ENCODE results near the gene MEX3D.

Gene MEX3D

DNA sequence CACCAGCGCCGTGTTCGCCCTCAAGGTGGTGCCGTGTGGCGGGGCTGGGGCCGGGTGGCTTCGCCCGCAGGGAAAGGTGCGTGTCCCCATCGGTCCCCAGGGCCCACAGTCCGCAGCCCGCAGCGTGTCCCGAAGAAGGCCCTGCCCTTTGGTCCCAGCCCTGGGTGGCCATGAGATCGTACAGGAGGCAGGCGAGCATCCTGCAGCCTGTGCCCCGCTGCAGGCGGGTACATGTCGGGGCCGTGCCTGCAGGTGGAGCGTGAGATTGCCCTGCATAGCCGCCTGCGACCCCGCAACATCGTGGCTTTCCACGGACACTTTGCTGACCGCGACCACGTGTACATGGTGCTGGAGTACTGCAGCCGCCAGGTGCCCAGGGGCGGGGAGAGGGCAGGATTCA is 42.8 kb downstream of the MEX3D start:
- H3K4me2 ChIP-seq (ENCODE audit: low read depth, low read length, poor library complexity, severe bottlenecking): no peak overlapping the region
- H3K4me3 ChIP-seq (ENCODE audit: low read length, poor library complexity, severe bottlenecking): no peak overlapping the region
- no peaks in the 10 kb centered on the region for H3K9me3 ChIP-seq (ENCODE audit: insufficient read depth, low read depth, low read length)
- H4K20me1 ChIP-seq (ENCODE audit: insufficient read depth, low read length, poor library complexity, severe bottlenecking): no peaks in the 10 kb centered on the region
- TF ChIP-seq EZH2phosphoT487 (IDR thresholded peaks at IDR 0.05; ENCODE audit: borderline replicate concordance): no peak
- TF ChIP-seq, protein P1, sequence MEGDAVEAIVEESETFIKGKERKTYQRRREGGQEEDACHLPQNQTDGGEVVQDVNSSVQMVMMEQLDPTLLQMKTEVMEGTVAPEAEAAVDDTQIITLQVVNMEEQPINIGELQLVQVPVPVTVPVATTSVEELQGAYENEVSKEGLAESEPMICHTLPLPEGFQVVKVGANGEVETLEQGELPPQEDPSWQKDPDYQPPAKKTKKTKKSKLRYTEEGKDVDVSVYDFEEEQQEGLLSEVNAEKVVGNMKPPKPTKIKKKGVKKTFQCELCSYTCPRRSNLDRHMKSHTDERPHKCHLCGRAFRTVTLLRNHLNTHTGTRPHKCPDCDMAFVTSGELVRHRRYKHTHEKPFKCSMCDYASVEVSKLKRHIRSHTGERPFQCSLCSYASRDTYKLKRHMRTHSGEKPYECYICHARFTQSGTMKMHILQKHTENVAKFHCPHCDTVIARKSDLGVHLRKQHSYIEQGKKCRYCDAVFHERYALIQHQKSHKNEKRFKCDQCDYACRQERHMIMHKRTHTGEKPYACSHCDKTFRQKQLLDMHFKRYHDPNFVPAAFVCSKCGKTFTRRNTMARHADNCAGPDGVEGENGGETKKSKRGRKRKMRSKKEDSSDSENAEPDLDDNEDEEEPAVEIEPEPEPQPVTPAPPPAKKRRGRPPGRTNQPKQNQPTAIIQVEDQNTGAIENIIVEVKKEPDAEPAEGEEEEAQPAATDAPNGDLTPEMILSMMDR (conservative IDR thresholded peaks at IDR 0.05; ENCODE audit: low read length): no peak
- no peaks in the 10 kb centered on the region for H3K27me3 ChIP-seq (ENCODE audit: insufficient read depth, low read length, poor library complexity, severe bottlenecking)
- H3F3A ChIP-seq (ENCODE audit: low read depth): no peaks in the 10 kb centered on the region
- H3K4me1 ChIP-seq (ENCODE audit: insufficient read depth, low read length, poor library complexity, severe bottlenecking): no peaks in the 10 kb centered on the region
- no peaks in the 10 kb centered on the region for H3K36me3 ChIP-seq (ENCODE audit: insufficient read depth, low read length)
- no peaks in the 10 kb centered on the region for H3K9me2 ChIP-seq (replicated peaks; ENCODE audit: low read depth, low read length)
- H2AFZ ChIP-seq (ENCODE audit: low read length): no peak overlapping the region
- no peaks in the 10 kb centered on the region for H3K79me2 ChIP-seq (ENCODE audit: insufficient read depth, low read length)
- H3K9ac ChIP-seq (ENCODE audit: low read depth, low read length, poor library complexity, severe bottlenecking): no peak overlapping the region

DNA sequence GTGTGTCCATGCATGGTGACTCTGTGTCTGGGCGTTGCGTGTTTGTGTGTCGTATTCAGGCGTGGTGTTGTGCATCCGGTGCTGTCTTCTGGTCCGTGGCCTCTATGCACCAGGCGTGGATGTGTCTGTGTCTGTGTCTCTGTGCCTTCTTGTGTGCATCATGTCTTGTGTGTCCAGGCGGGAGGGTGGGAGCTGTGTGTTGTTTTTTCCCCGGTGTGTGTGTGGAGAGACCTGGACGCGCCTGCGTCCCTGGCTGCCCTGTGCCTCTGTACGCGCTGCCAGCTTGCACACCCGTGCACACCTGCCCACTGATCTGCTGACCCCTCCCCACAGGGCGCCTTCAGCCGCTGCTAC is 43.2 kb downstream of the MEX3D start:
- no peak overlapping the region for H3K9ac ChIP-seq (ENCODE audit: low read depth, low read length, poor library complexity, severe bottlenecking)
- TF ChIP-seq, protein P1 (conservative IDR thresholded peaks at IDR 0.05; ENCODE audit: low read length): no peak
- TF ChIP-seq EZH2phosphoT487 (IDR thresholded peaks at IDR 0.05; ENCODE audit: borderline replicate concordance): no peak
- no peaks in the 10 kb centered on the region for H3K4me1 ChIP-seq (ENCODE audit: insufficient read depth, low read length, poor library complexity, severe bottlenecking)
- no peaks in the 10 kb centered on the region for H3K79me2 ChIP-seq (ENCODE audit: insufficient read depth, low read length)
- no peak overlapping the region for H3K4me3 ChIP-seq (ENCODE audit: low read length, poor library complexity, severe bottlenecking)
- no peaks in the 10 kb centered on the region for H3K9me2 ChIP-seq (replicated peaks; ENCODE audit: low read depth, low read length)
- H2AFZ ChIP-seq (ENCODE audit: low read length): no peak overlapping the region
- no peaks in the 10 kb centered on the region for H3K9me3 ChIP-seq (ENCODE audit: insufficient read depth, low read depth, low read length)
- H3K36me3 ChIP-seq (ENCODE audit: insufficient read depth, low read length): no peaks in the 10 kb centered on the region
- H3K4me2 ChIP-seq (ENCODE audit: low read depth, low read length, poor library complexity, severe bottlenecking): no peak overlapping the region
- no peaks in the 10 kb centered on the region for H3F3A ChIP-seq (ENCODE audit: low read depth)
- no peaks in the 10 kb centered on the region for H3K27me3 ChIP-seq (ENCODE audit: insufficient read depth, low read length, poor library complexity, severe bottlenecking)
- H4K20me1 ChIP-seq (ENCODE audit: insufficient read depth, low read length, poor library complexity, severe bottlenecking): no peaks in the 10 kb centered on the region

DNA sequence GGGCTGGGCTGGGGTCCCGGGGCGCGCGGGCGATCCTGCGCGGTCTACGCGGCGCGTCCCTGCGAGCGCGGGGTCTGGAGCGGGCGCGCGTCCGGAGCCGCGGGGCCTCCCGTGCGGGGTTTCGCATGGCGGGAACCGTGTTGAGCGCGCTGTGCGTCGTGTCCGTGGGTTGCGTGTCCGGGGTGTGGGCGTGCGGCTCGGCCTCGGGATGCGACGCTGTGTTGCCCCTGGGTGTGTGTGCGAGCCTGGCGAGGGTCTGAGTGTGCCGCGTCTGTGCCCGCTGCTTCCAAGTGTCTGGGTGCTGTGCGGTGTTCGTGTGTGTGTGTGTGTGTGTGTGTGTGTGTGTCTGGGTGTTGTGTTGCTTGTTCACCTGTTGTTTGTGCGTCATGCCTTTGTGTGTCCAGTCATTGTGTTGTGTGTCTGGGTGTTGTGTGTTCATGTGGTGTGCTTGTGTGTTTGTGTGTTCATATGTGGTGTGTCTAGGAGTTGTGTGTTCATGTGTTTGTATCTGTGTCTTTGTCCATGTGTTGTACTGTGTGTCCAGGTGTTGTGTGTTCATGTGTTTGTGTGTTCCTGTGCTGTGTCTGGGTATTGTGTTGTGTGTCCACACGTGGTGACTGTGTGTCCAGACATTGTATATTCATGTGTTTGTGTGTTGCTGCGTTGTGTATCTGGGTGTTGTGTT is 43.7 kb downstream of the MEX3D start:
- H3K27me3 ChIP-seq (ENCODE audit: insufficient read depth, low read length, poor library complexity, severe bottlenecking): no peaks in the 10 kb centered on the region
- H3K9ac ChIP-seq (ENCODE audit: low read depth, low read length, poor library complexity, severe bottlenecking): no peak overlapping the region
- no peak overlapping the region for H2AFZ ChIP-seq (ENCODE audit: low read length)
- no peaks in the 10 kb centered on the region for H3K4me1 ChIP-seq (ENCODE audit: insufficient read depth, low read length, poor library complexity, severe bottlenecking)
- H3K36me3 ChIP-seq (ENCODE audit: insufficient read depth, low read length): no peaks in the 10 kb centered on the region
- no peak for TF ChIP-seq EZH2phosphoT487 (IDR thresholded peaks at IDR 0.05; ENCODE audit: borderline replicate concordance)
- TF ChIP-seq, protein P1 (conservative IDR thresholded peaks at IDR 0.05; ENCODE audit: low read length): no peak
- H3F3A ChIP-seq (ENCODE audit: low read depth): no peaks in the 10 kb centered on the region
- H4K20me1 ChIP-seq (ENCODE audit: insufficient read depth, low read length, poor library complexity, severe bottlenecking): no peaks in the 10 kb centered on the region
- H3K79me2 ChIP-seq (ENCODE audit: insufficient read depth, low read length): no peaks in the 10 kb centered on the region
- no peak overlapping the region for H3K4me2 ChIP-seq (ENCODE audit: low read depth, low read length, poor library complexity, severe bottlenecking)
- H3K9me3 ChIP-seq (ENCODE audit: insufficient read depth, low read depth, low read length): no peaks in the 10 kb centered on the region
- no peak overlapping the region for H3K4me3 ChIP-seq (ENCODE audit: low read length, poor library complexity, severe bottlenecking)
- no peaks in the 10 kb centered on the region for H3K9me2 ChIP-seq (replicated peaks; ENCODE audit: low read depth, low read length)

Data from Loucy (cell line).